ENCODE data around the gene C5orf47.
"Not testable (repeated sequence)": the region's sequence is repeated elsewhere in the genome, so short reads cannot be mapped to it uniquely, and the experiment has no call there.

The C5orf47 gene

DNA sequence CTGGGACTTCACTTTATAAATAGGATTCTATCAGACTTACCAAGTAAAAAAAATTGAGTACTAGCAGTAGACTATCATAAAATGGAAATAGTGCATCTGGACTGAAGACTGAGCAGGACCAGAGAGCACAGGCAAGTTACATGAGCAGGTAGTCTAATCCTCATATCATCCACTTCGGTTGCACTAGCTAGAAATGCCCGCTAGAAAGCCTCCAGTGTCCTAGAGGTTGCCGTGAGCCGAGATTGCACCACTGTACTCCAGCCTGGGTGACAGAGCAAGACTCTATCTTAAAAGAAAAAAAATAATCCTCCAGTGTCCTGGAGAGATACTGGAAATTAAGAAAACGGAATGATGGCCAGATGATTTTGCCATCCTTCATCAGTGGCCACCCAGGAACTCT, 20.0 kb downstream of the C5orf47 start:
- no peaks in the 10 kb centered on the region for H3K36me3 ChIP-seq
- no peaks in the 10 kb centered on the region for H4K20me1 ChIP-seq
- H3K9ac ChIP-seq = no peak overlapping the region

GRCh38 chr5:174010365-174010764, 21.4 kb downstream of the C5orf47 start:
- no peak for TF ChIP-seq Cebpa-rat (IDR thresholded peaks at IDR 0.05)
- H3K27me3 ChIP-seq = no peaks in the 10 kb centered on the region
- H3K4me2 ChIP-seq = no peak overlapping the region
- no peaks in the 10 kb centered on the region for H4K20me1 ChIP-seq
- H3K4me3 ChIP-seq = no peak overlapping the region
- no peak overlapping the region for H3K9ac ChIP-seq
- peaks cover 0 to 4% (median 0%) of the 10 kb centered on the region in 11 experiments; a peak in 1 of 22 replicates for H3K9me3 ChIP-seq (replicated peaks in 1 of 11)
- H3K4me1 ChIP-seq = peaks cover 0 to 10% (median 2%) of the 10 kb centered on the region in 10 experiments; a peak in 5 of 20 replicates
- H3K27ac ChIP-seq = no peak overlapping the region
- no peaks in the 10 kb centered on the region for H3K36me3 ChIP-seq

More for the DNA sequence above, 20.0 kb downstream of the C5orf47 start:
- H3K4me3 ChIP-seq = no peak overlapping the region
- TF ChIP-seq Cebpa-rat (IDR thresholded peaks at IDR 0.05) = no peak
- H3K27ac ChIP-seq = no peak overlapping the region
- H3K4me1 ChIP-seq = peaks cover 0 to 10% (median 2%) of the 10 kb centered on the region in 10 experiments; a peak in 5 of 20 replicates
- no peaks in the 10 kb centered on the region for H3K27me3 ChIP-seq
- H3K9me3 ChIP-seq (replicated peaks in 1 of 11) = no peaks in the 10 kb centered on the region
- H3K4me2 ChIP-seq = no peak overlapping the region

DNA sequence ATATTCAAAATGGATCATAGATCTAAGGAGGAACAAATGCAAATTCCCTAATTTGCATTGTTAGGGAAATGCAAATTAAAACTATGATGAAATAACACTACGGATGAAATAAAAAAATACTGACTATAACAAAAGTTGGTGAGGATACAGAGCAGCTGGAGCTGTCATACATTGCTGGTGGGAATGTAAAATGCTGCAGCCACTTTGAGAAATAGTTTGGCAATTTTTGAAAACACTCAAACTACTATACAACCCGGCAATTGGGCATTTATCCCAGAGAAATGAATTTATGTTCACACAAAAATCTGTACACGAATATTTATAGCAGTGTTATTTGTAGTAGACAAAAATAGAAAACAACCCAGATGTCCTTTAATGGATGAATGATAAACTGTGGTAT, 22.5 kb downstream of the C5orf47 start:
- Histone ChIP-seq H3K27ac (no peak overlapping the region), H3K36me3 (no peaks in the 10 kb centered on the region), H3K4me3 (no peak overlapping the region), H4K20me1 (no peaks in the 10 kb centered on the region), H3K9ac (no peak overlapping the region), H3K9me3 (replicated peaks in 1 of 11) (peaks cover 0 to 4% (median 0%) of the 10 kb centered on the region in 11 experiments; a peak in 1 of 22 replicates), H3K27me3 (no peaks in the 10 kb centered on the region), H3K4me1 (peaks cover 0 to 10% (median 2%) of the 10 kb centered on the region in 10 experiments; a peak in 5 of 20 replicates), H3K4me2 (peak overlapping the region in 3 of 11 experiments; percentile 22 to 46 (median 24); a peak in 6 of 22 replicates)
- no peak for TF ChIP-seq Cebpa-rat (IDR thresholded peaks at IDR 0.05)

DNA sequence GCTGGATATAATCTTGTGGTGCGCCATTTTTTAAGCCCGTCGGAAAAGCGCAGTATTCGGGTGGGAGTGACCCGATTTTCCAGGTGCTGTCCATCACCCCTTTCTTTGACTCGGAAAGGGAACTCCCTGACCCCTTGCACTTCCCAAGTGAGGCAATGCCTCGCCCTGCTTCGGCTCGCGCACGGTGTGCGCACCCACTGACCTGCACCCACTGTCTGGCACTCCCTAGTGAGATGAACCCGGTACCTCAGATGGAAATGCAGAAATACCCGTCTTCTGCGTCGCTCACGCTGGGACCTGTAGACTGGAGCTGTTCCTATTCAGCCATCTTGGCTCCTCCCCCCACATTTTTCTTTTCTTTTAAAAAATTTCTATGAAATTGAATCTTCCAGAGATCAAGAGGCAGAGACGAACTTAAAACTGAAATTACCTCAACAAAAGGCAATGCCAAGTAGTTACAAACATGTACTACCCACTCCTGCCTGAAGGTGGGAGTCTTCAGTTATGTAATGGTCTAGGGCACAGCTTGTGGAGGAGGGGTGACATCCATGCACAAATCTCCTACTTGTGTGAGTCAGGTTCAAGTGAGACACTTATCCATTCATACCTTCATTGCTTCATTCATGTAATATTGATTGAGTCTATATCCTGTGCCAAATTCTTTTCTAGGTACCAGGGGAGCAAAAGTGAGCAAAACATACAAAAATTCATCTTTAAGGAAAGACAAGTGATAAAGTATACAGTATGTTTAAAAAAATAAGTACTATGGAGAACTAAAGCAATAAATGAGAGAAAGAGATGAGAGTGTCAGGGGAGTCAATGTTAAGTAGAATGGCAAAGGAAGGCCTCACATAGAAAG, 31.3 kb downstream of the C5orf47 start:
- H3K4me3 ChIP-seq = not testable (repeated sequence)

DNA sequence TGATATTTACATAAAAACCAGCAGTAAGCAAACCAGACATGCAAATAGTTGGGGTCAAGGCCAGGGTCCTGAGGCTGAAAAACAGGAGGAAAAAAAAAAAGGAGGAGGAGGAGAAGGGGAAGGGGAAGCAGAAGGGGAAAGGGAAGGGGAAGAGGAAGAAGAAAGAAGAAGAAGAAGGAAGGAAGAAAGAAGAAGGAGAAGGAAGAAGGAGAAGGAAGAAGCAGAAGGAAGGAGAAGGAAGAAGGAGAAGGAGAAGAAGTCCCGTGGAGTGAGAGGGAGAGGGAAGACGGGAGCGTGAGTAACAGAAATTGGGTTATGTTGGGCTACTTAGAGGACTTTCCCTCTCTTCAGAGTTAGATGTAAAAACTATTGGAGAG, 31.9 kb downstream of the C5orf47 start:
- no peaks in the 10 kb centered on the region for H3K27me3 ChIP-seq

More for the DNA sequence above, 31.3 kb downstream of the C5orf47 start:
- H3K36me3 ChIP-seq; H4K20me1 ChIP-seq; H3K27ac ChIP-seq; H3K4me2 ChIP-seq; H3K27me3 ChIP-seq; H3K9ac ChIP-seq; H3K9me3 ChIP-seq (replicated peaks in 1 of 11); H3K4me1 ChIP-seq: not testable (repeated sequence)

GRCh38 chr5:174022384-174023095, 33.6 kb downstream of the C5orf47 start:
- Histone ChIP-seq H3K4me2 (no peak overlapping the region), H3K9ac (no peak overlapping the region), H3K9me3 (replicated peaks in 1 of 11) (no peaks in the 10 kb centered on the region), H3K4me3 (no peak overlapping the region), H3K4me1 (peaks cover 0 to 5% (median 0%) of the 10 kb centered on the region in 10 experiments; a peak in 1 of 20 replicates), H3K27ac (no peak overlapping the region), H3K36me3 (no peaks in the 10 kb centered on the region), H4K20me1 (no peaks in the 10 kb centered on the region), H3K27me3 (no peaks in the 10 kb centered on the region)
- no peak for TF ChIP-seq Cebpa-rat (IDR thresholded peaks at IDR 0.05)

More for the DNA sequence above, 31.9 kb downstream of the C5orf47 start:
- Histone ChIP-seq H3K4me1 (peaks cover 0 to 5% (median 0%) of the 10 kb centered on the region in 10 experiments; a peak in 1 of 20 replicates), H4K20me1 (no peaks in the 10 kb centered on the region), H3K4me3 (no peak overlapping the region), H3K9me3 (replicated peaks in 1 of 11) (no peaks in the 10 kb centered on the region), H3K36me3 (no peaks in the 10 kb centered on the region), H3K4me2 (no peak overlapping the region), H3K27ac (no peak overlapping the region), H3K9ac (no peak overlapping the region)
- no peak for TF ChIP-seq Cebpa-rat (IDR thresholded peaks at IDR 0.05)

DNA sequence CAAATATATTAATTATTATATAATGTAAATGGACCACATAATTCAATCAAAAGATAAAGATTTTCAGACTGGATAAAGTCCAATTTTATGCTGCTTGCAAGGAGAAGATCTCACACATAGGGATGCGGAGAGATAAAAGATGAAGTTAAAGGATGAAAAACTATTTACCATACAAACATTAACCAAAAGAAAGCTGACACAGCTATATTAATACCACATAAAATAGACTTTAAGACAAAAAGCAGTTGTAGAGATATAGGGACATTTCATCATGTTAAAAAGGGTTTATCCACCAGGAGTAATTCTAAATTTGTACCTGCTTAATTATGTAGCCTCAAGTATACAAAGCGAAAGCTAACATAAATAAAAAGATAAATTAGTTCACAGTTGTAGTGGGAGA, 41.3 kb downstream of the C5orf47 start:
- no peak overlapping the region for H3K9ac ChIP-seq
- no peaks in the 10 kb centered on the region for H3K4me1 ChIP-seq
- no peaks in the 10 kb centered on the region for H3K27me3 ChIP-seq
- no peak for TF ChIP-seq Cebpa-rat (IDR thresholded peaks at IDR 0.05)
- peaks cover 21 to 34% (median 26%) of the 10 kb centered on the region in 11 experiments for H3K9me3 ChIP-seq (replicated peaks in 1 of 11)
- H3K4me2 ChIP-seq = no peak overlapping the region
- no peaks in the 10 kb centered on the region for H4K20me1 ChIP-seq
- no peak overlapping the region for H3K27ac ChIP-seq
- H3K36me3 ChIP-seq = no peaks in the 10 kb centered on the region
- H3K4me3 ChIP-seq = no peak overlapping the region

- Histone ChIP-seq H3K9ac (no peak overlapping the region), H3K36me3 (no peaks in the 10 kb centered on the region), H3K4me1 (peaks cover 0 to 16% (median 8%) of the 10 kb centered on the region in 10 experiments; a peak in 12 of 20 replicates), H3K27ac (no peak overlapping the region), H3K4me3 (no peak overlapping the region), H4K20me1 (peaks cover 0 to 8% (median 0%) of the 10 kb centered on the region in 11 experiments; a peak in 6 of 22 replicates), H3K9me3 (replicated peaks in 1 of 11) (no peaks in the 10 kb centered on the region), H3K27me3 (no peaks in the 10 kb centered on the region), H3K4me2 (peak overlapping the region in 6 of 11 experiments; percentile 8 to 33 (median 30); a peak in 9 of 22 replicates)
- no peak for TF ChIP-seq Cebpa-rat (IDR thresholded peaks at IDR 0.05)
Observed at GRCh38 chr5:174044466-174045254, 55.7 kb downstream of the C5orf47 start.
